Activated CD8-positive, alpha-beta memory T cell treated with anti-CD3 and anti-CD28 coated beads, Interleukin-2, amount 10 ng/mL, durations not matched to agents 7 days and 5 days (primary cell): ENCODE data around the gene POTEF. TPM values are rescaled to one million over a fixed set of nuclear protein-coding genes. Genes with fewer than 3 reads are reported as not detected.
"Not testable (repeated sequence)": the region's sequence is repeated elsewhere in the genome, so short reads cannot be mapped to it uniquely, and the experiment has no call there.

Experiments
- ATAC-seq: fragments of 150-1000 bp; cut with Tn5 transposase; one replicate; pipeline ENCODE4 v1.10.0; 2021; ENCODE audit warnings: moderate library complexity
- CTCF ChIA-PET: fragments of 350-600 bp; sonication (Branson Sonifier 250); formaldehyde crosslinking; loops from one replicate; lab custom pipeline; 2021; ENCODE audit warnings: antibody characterized with exemption; lab: Charles Lee
- DNase-seq: peaks from one replicate; pipeline ENCODE4 v3.0.0-alpha.2; 2020
- H3K27ac Mint-ChIP-seq: one replicate; pipeline ENCODE4 v1.8.0; 2021; ENCODE audit warnings: mild to moderate bottlenecking, mixed read lengths
- H3K27me3 Mint-ChIP-seq: one replicate; pipeline ENCODE4 v1.8.0; 2021; ENCODE audit warnings: mixed read lengths
- H3K36me3 Mint-ChIP-seq: one replicate; pipeline ENCODE4 v1.8.0; 2021; ENCODE audit warnings: mild to moderate bottlenecking, mixed read lengths
- H3K4me1 Mint-ChIP-seq: one replicate; pipeline ENCODE4 v1.8.0; 2021; ENCODE audit warnings: mixed read lengths
- H3K4me3 Mint-ChIP-seq: one replicate; pipeline ENCODE4 v1.8.0; 2021; ENCODE audit warnings: mild to moderate bottlenecking, moderate library complexity, mixed read lengths
- H3K9me3 Mint-ChIP-seq: one replicate; pipeline ENCODE4 v1.8.0; 2022; ENCODE audit warnings: low read depth, mixed read lengths
- total RNA-seq, 2 experiments: library from RNA; stranded (reverse); gene quantifications; one replicate each; pipeline ENCODE4 v1.2.3, GENCODE V29; 2021

Gene POTEF
- not detected for total RNA-seq

- H3K4me1 Mint-ChIP-seq, H3K36me3 Mint-ChIP-seq, H3K4me3 Mint-ChIP-seq, H3K9me3 Mint-ChIP-seq, H3K27ac Mint-ChIP-seq, DNase-seq, H3K27me3 Mint-ChIP-seq, ATAC-seq, CTCF ChIA-PET: not testable (repeated sequence)
Observed at GRCh38 chr2:130129120-130129829, at the start of gene POTEF. Gene POTEF, minus strand, starts transcription at chr2:130129222. Its CDS starts 8,707 bp downstream, at chr2:130120515.

- peaks cover 42% of the 10 kb centered on the region for H3K4me1 Mint-ChIP-seq
- peak; percentile 69 for ATAC-seq
- DNase-seq, H3K27me3 Mint-ChIP-seq, H3K9me3 Mint-ChIP-seq, H3K27ac Mint-ChIP-seq, H3K4me3 Mint-ChIP-seq, CTCF ChIA-PET: not testable (repeated sequence)
- peaks cover 26% of the 10 kb centered on the region for H3K36me3 Mint-ChIP-seq
Observed at GRCh38 chr2:130174866-130175265, 45.8 kb upstream of the POTEF start.

GRCh38 chr2:130169896-130170295 lies 40.9 kb upstream of the POTEF start:
- Mint-ChIP-seq H3K36me3 (peaks cover 42% of the 10 kb centered on the region), H3K4me3 (no peak overlapping the region), H3K27me3 (no peaks in the 10 kb centered on the region), H3K4me1 (peaks cover 41% of the 10 kb centered on the region), H3K9me3 (no peaks in the 10 kb centered on the region), H3K27ac (peak overlapping the region; percentile 72)
- DNase-seq (no peak), ATAC-seq (no peak)
- CTCF ChIA-PET = interaction anchor here (0.8 to 1.6 kb wide), 4 partner anchors 11 to 163 kb away, joined by 3 to 7 read pairs (median 4); partner anchors contain the start of gene SMPD4

- peak overlapping the region; percentile 72 for H3K27ac Mint-ChIP-seq
- H3K9me3 Mint-ChIP-seq, DNase-seq, H3K27me3 Mint-ChIP-seq: not testable (repeated sequence)
- H3K36me3 Mint-ChIP-seq = peaks cover 47% of the 10 kb centered on the region
- H3K4me3 Mint-ChIP-seq = peak overlapping the region; percentile 30
- H3K4me1 Mint-ChIP-seq = peaks cover 36% of the 10 kb centered on the region
- peak; percentile 95 for ATAC-seq
- CTCF ChIA-PET = interaction anchor here (1.1 kb wide), 1 partner anchor 12 kb away, joined by 3 read pairs; the partner anchor contains the start of gene SMPD4
Observed at GRCh38 chr2:130169163-130169562, 40.1 kb upstream of the POTEF start.

GRCh38 chr2:130166611-130167010 lies 37.6 kb upstream of the POTEF start:
- DNase-seq, CTCF ChIA-PET, H3K9me3 Mint-ChIP-seq, H3K27ac Mint-ChIP-seq, H3K27me3 Mint-ChIP-seq, ATAC-seq, H3K4me3 Mint-ChIP-seq: not testable (repeated sequence)
- Mint-ChIP-seq H3K4me1 (peaks cover 36% of the 10 kb centered on the region), H3K36me3 (peaks cover 36% of the 10 kb centered on the region)

GRCh38 chr2:130165293-130166016 lies 36.4 kb upstream of the POTEF start:
- H3K4me3 Mint-ChIP-seq = no peak overlapping the region
- no peak overlapping the region for H3K27ac Mint-ChIP-seq
- no peaks in the 10 kb centered on the region for H3K9me3 Mint-ChIP-seq
- CTCF ChIA-PET = no interaction called here
- H3K4me1 Mint-ChIP-seq = peaks cover 32% of the 10 kb centered on the region
- no peaks in the 10 kb centered on the region for H3K27me3 Mint-ChIP-seq
- DNase-seq = no peak
- no peak for ATAC-seq
- H3K36me3 Mint-ChIP-seq = peaks cover 37% of the 10 kb centered on the region

GRCh38 chr2:130162968-130163367 lies 33.9 kb upstream of the POTEF start:
- DNase-seq (no peak), ATAC-seq (no peak)
- Mint-ChIP-seq H3K4me1 (peaks cover 29% of the 10 kb centered on the region), H3K27me3 (no peaks in the 10 kb centered on the region), H3K36me3 (peaks cover 30% of the 10 kb centered on the region), H3K4me3 (no peak overlapping the region), H3K9me3 (no peaks in the 10 kb centered on the region), H3K27ac (no peak overlapping the region)
- CTCF ChIA-PET = no interaction called here

- CTCF ChIA-PET, H3K4me3 Mint-ChIP-seq, H3K27ac Mint-ChIP-seq, H3K27me3 Mint-ChIP-seq, DNase-seq, ATAC-seq, H3K9me3 Mint-ChIP-seq: not testable (repeated sequence)
- H3K4me1 Mint-ChIP-seq = peaks cover 29% of the 10 kb centered on the region
- peaks cover 26% of the 10 kb centered on the region for H3K36me3 Mint-ChIP-seq
Observed at GRCh38 chr2:130162486-130162885, 33.5 kb upstream of the POTEF start.

GRCh38 chr2:130160838-130161705 lies 32.0 kb upstream of the POTEF start:
- H3K4me3 Mint-ChIP-seq, H3K9me3 Mint-ChIP-seq, H3K27ac Mint-ChIP-seq, H3K27me3 Mint-ChIP-seq, CTCF ChIA-PET, DNase-seq, ATAC-seq: not testable (repeated sequence)
- Mint-ChIP-seq H3K4me1 (peaks cover 31% of the 10 kb centered on the region), H3K36me3 (peaks cover 18% of the 10 kb centered on the region)

- Mint-ChIP-seq H3K4me3 (no peak overlapping the region), H3K4me1 (peaks cover 27% of the 10 kb centered on the region), H3K9me3 (no peaks in the 10 kb centered on the region), H3K27me3 (no peaks in the 10 kb centered on the region), H3K27ac (no peak overlapping the region), H3K36me3 (peaks cover 12% of the 10 kb centered on the region)
- no peak for ATAC-seq
- no peak for DNase-seq
- CTCF ChIA-PET = no interaction called here
Observed at GRCh38 chr2:130160131-130160530, 31.1 kb upstream of the POTEF start.

GRCh38 chr2:130159376-130159775 lies 30.4 kb upstream of the POTEF start:
- H3K36me3 Mint-ChIP-seq, ATAC-seq, H3K9me3 Mint-ChIP-seq, CTCF ChIA-PET, H3K27ac Mint-ChIP-seq, DNase-seq, H3K4me3 Mint-ChIP-seq, H3K27me3 Mint-ChIP-seq: not testable (repeated sequence)
- peaks cover 27% of the 10 kb centered on the region for H3K4me1 Mint-ChIP-seq

- H3K27me3 Mint-ChIP-seq = no peaks in the 10 kb centered on the region
- CTCF ChIA-PET = no interaction called here
Observed at GRCh38 chr2:130158631-130159030, 29.6 kb upstream of the POTEF start.

GRCh38 chr2:130157825-130158514 lies 28.9 kb upstream of the POTEF start:
- H3K9me3 Mint-ChIP-seq, H3K27me3 Mint-ChIP-seq, CTCF ChIA-PET, H3K4me3 Mint-ChIP-seq: not testable (repeated sequence)
- Mint-ChIP-seq H3K4me1 (peaks cover 27% of the 10 kb centered on the region), H3K27ac (peak overlapping the region; percentile 81), H3K36me3 (peaks cover 10% of the 10 kb centered on the region)
- ATAC-seq (peak; percentile 56), DNase-seq (peak; percentile 62)

More at GRCh38 chr2:130158631-130159030, 29.6 kb upstream of the POTEF start:
- no peak for DNase-seq
- H3K4me3 Mint-ChIP-seq = no peak overlapping the region
- ATAC-seq = no peak
- H3K36me3 Mint-ChIP-seq = peaks cover 8% of the 10 kb centered on the region
- peaks cover 27% of the 10 kb centered on the region for H3K4me1 Mint-ChIP-seq
- H3K9me3 Mint-ChIP-seq = no peaks in the 10 kb centered on the region
- peak overlapping the region; percentile 81 for H3K27ac Mint-ChIP-seq
